ENCODE results near the gene VAV3. TPM values are rescaled to one million over a fixed set of nuclear protein-coding genes. Genes with fewer than 3 reads are reported as not detected.

The VAV3 gene
- total and polyA plus RNA-seq, 9 of the 15 experiments (the other 6 are each of a cell fraction or from before 2014, with no cell fraction given): not detected

DNA sequence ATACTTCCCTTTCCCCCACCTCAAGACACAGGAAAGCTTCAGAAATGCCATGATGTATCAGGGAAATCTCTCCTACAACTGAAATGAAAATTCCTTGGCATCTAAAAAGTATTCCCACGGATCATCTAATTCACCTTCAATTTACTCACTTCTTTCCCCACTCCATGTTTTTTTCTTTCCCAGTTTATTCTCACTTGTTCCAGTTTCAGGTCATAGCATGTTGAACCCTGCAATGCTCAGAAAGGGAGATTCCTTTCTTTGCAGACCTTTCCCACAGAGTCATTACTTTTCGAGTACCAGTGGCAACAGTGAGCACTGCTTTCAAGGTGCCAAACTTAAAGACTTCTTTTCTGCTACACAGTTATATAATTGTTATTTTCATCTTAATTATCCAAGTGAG lies 305.0 kb downstream of the VAV3 start:
- 0% methylated on average over 2 of the region's 2 CpGs for WGBS (ENCODE audit: insufficient coverage, low coverage, missing lambda C conversion rate)
- ATAC-seq (no peak), DNase-seq (ENCODE audit: extremely low read depth in 1 of 4, low spot score in 3 of 4) (no peak), FAIRE-seq (no peak)
- BruUV-seq (replicated peaks): no TSS peak
- H3K27ac ChIP-seq (ENCODE audit: extremely low read depth, low read depth, low read length): no peak overlapping the region
- no peaks in the 10 kb centered on the region for H3K9me3 ChIP-seq (replicated peaks; ENCODE audit: control insufficient read depth, insufficient read depth, low read depth, low read length)
- no peaks in the 10 kb centered on the region for H3K4me1 ChIP-seq (replicated peaks in 1 of 2; ENCODE audit: control insufficient read depth in 2 of 2, insufficient read depth in 2 of 2, low read length in 2 of 2)
- no peaks in the 10 kb centered on the region for H3K79me2 ChIP-seq (ENCODE audit: control insufficient read depth, insufficient read depth, low read length)
- no peak overlapping the region for H3K9ac ChIP-seq (ENCODE audit: insufficient read depth in 1 of 2, low read depth in 2 of 2, low read length in 2 of 2)
- no peaks in the 10 kb centered on the region for H3K36me3 ChIP-seq (ENCODE audit: control insufficient read depth, insufficient read depth, low read length)
- H2AFZ ChIP-seq (ENCODE audit: low read depth, low read length): no peak overlapping the region
- TF ChIP-seq SMARCE1 (IDR thresholded peaks at IDR 0.05): no peak
- TF ChIP-seq ATF3 (IDR thresholded peaks at IDR 0.05): no peak
- no peak for TF ChIP-seq ATF3 (CRISPR knock-in tag; conservative IDR thresholded peaks at IDR 0.05)
- TF ChIP-seq ARID1B (IDR thresholded peaks at IDR 0.05): no peak
- POLR2A ChIA-PET: interaction anchor here (1.1 kb wide), 1 partner anchor 20 kb away, joined by 7 read pairs; no protein-coding TSS in a partner anchor
- CTCF ChIA-PET (ENCODE audit: low intra/inter-chr PET ratio): no interaction called here
- in situ Hi-C loops (cut with MboI): no loop called here
- intact Hi-C loops (cut with micrococcal nuclease): no loop called here
- no peaks in the 10 kb centered on the region for H3K9me1 ChIP-seq (ENCODE audit: control insufficient read depth, insufficient read depth, low read length)
- no peaks in the 10 kb centered on the region for H4K20me1 ChIP-seq (replicated peaks; ENCODE audit: control insufficient read depth, insufficient read depth, low read length)
- no peak overlapping the region for H3K4me3 ChIP-seq
- no peak overlapping the region for H3K4me2 ChIP-seq (ENCODE audit: insufficient read depth, low read length)
- no peaks in the 10 kb centered on the region for H3K27me3 ChIP-seq (ENCODE audit: control insufficient read depth in 2 of 2, insufficient read depth in 2 of 2, low read length in 2 of 2)

DNA sequence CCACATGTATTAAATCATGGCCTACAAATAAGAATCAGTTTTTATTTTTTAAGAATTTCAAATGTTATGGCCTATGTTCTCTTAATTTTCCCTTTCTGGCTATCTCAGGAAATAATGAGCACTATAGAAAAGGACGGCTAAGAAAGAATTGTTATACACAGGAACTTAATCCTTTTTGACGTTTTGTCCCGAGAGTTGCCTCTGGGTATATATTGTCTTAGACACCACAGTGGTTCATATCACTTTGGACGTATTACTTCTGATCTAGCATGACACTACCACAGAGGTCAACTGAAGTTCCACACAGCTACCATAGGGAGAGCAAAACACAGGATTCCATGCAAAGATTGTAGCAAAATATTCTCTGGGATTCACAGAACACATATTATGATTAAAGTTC lies 307.6 kb downstream of the VAV3 start:
- intact Hi-C loops (cut with micrococcal nuclease) (no loop called here), in situ Hi-C loops (cut with MboI) (no loop called here)
- no peak overlapping the region for H3K27ac ChIP-seq (ENCODE audit: extremely low read depth, low read depth, low read length)
- no peaks in the 10 kb centered on the region for H3K4me1 ChIP-seq (replicated peaks in 1 of 2; ENCODE audit: control insufficient read depth in 2 of 2, insufficient read depth in 2 of 2, low read length in 2 of 2)
- no peak overlapping the region for H3K9ac ChIP-seq (ENCODE audit: insufficient read depth in 1 of 2, low read depth in 2 of 2, low read length in 2 of 2)
- H3K79me2 ChIP-seq (ENCODE audit: control insufficient read depth, insufficient read depth, low read length): no peaks in the 10 kb centered on the region
- under 1% methylated on average over 4 of the region's 4 CpGs for WGBS (ENCODE audit: insufficient coverage, low coverage, missing lambda C conversion rate)
- no TSS peak for BruUV-seq (replicated peaks)
- H3K36me3 ChIP-seq (ENCODE audit: control insufficient read depth, insufficient read depth, low read length): no peaks in the 10 kb centered on the region
- no peak overlapping the region for H3K4me3 ChIP-seq
- no peaks in the 10 kb centered on the region for H3K27me3 ChIP-seq (ENCODE audit: control insufficient read depth in 2 of 2, insufficient read depth in 2 of 2, low read length in 2 of 2)
- H4K20me1 ChIP-seq (replicated peaks; ENCODE audit: control insufficient read depth, insufficient read depth, low read length): no peaks in the 10 kb centered on the region
- ChIA-PET POLR2A (no interaction called here), CTCF (ENCODE audit: low intra/inter-chr PET ratio) (no interaction called here)
- H3K9me3 ChIP-seq (replicated peaks; ENCODE audit: control insufficient read depth, insufficient read depth, low read depth, low read length): no peaks in the 10 kb centered on the region
- H3K9me1 ChIP-seq (ENCODE audit: control insufficient read depth, insufficient read depth, low read length): no peaks in the 10 kb centered on the region
- H2AFZ ChIP-seq (ENCODE audit: low read depth, low read length): no peak overlapping the region
- DNase-seq (ENCODE audit: extremely low read depth in 1 of 4, low spot score in 3 of 4) (no peak), FAIRE-seq (no peak), ATAC-seq (no peak)
- no peak overlapping the region for H3K4me2 ChIP-seq (ENCODE audit: insufficient read depth, low read length)
- no peak for TF ChIP-seq ZNF609 (CRISPR knock-in tag; IDR thresholded peaks at IDR 0.05; ENCODE audit: borderline replicate concordance)
- TF ChIP-seq HNRNPL (IDR thresholded peaks at IDR 0.05; ENCODE audit: low read depth, low read length): no peak
- no peak for TF ChIP-seq PTBP1 (IDR thresholded peaks at IDR 0.05; ENCODE audit: low read depth, low read length)
- no peak for TF ChIP-seq BACH1 (tag; IDR thresholded peaks at IDR 0.05)
- no peak for TF ChIP-seq SREBF2 (CRISPR knock-in tag; IDR thresholded peaks at IDR 0.05)
- TF ChIP-seq, protein P1, sequence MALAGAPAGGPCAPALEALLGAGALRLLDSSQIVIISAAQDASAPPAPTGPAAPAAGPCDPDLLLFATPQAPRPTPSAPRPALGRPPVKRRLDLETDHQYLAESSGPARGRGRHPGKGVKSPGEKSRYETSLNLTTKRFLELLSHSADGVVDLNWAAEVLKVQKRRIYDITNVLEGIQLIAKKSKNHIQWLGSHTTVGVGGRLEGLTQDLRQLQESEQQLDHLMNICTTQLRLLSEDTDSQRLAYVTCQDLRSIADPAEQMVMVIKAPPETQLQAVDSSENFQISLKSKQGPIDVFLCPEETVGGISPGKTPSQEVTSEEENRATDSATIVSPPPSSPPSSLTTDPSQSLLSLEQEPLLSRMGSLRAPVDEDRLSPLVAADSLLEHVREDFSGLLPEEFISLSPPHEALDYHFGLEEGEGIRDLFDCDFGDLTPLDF (CRISPR knock-in tag; IDR thresholded peaks at IDR 0.05): no peak
- TF ChIP-seq GTF2A2 (tag; IDR thresholded peaks at IDR 0.05): no peak
